Daoy (cell line): ENCODE data around the gene COL16A1. TPM values are rescaled to one million over a fixed set of nuclear protein-coding genes. Genes with fewer than 3 reads are reported as not detected.
A peak's percentile ranks its signal among the peaks of the same experiment; 100 is the strongest.
"Not testable (repeated sequence)": the region's sequence is repeated elsewhere in the genome, so short reads cannot be mapped to it uniquely, and the experiment has no call there.

Experiments
- DNase-seq: peaks from one replicate; pipeline ENCODE4 v3.0.0-alpha.2; 2015; ENCODE audit warnings: low read depth
- total RNA-seq: library from RNA; depleted of rRNA; stranded (reverse); fragments of >200 nt; shearing (Covaris generic); gene quantifications from 2 replicates; pipeline ENCODE4 v1.2.3, GENCODE V29; 2014

The COL16A1 gene
- total RNA-seq, 1 experiment from 2014 or later = 28.7 TPM

GRCh38 chr1:31707059-31707600 is 3.3 kb upstream of the COL16A1 start:
- DNase-seq = not testable (repeated sequence)

GRCh38 chr1:31706384-31707058 is 2.7 kb upstream of the COL16A1 start:
- DNase-seq = no peak

GRCh38 chr1:31705080-31705866 is 1.5 kb upstream of the COL16A1 start:
- peak; percentile 93 for DNase-seq

- DNase-seq = peak; percentile 80
Observed at GRCh38 chr1:31704271-31705079, 658 bp upstream of the COL16A1 start.

- no peak for DNase-seq
Observed at GRCh38 chr1:31702836-31703404, 897 bp downstream of the COL16A1 start.

GRCh38 chr1:31701091-31701736 is 2.6 kb downstream of the COL16A1 start:
- peak; percentile 96 for DNase-seq

GRCh38 chr1:31700468-31701090 is 3.2 kb downstream of the COL16A1 start:
- DNase-seq = no peak

GRCh38 chr1:31699341-31699891 is 4.4 kb downstream of the COL16A1 start:
- peak; percentile 46 for DNase-seq

- DNase-seq = no peak
Observed at GRCh38 chr1:31697369-31697984, 6.3 kb downstream of the COL16A1 start.

- no peak for DNase-seq
Observed at GRCh38 chr1:31696242-31696641, 7.6 kb downstream of the COL16A1 start.

- DNase-seq = no peak
Observed at GRCh38 chr1:31695327-31695726, 8.5 kb downstream of the COL16A1 start.

- no peak for DNase-seq
Observed at GRCh38 chr1:31694964-31695313, 8.9 kb downstream of the COL16A1 start.

GRCh38 chr1:31694069-31694963 is 9.5 kb downstream of the COL16A1 start:
- no peak for DNase-seq

- no peak for DNase-seq
Observed at GRCh38 chr1:31693231-31693630, 10.6 kb downstream of the COL16A1 start.

- DNase-seq = no peak
Observed at GRCh38 chr1:31691951-31692350, 11.9 kb downstream of the COL16A1 start.

GRCh38 chr1:31691446-31691845 is 12.4 kb downstream of the COL16A1 start:
- DNase-seq = no peak

- DNase-seq = no peak
Observed at GRCh38 chr1:31690921-31691320, 12.9 kb downstream of the COL16A1 start.

GRCh38 chr1:31689854-31690253 is 14.0 kb downstream of the COL16A1 start:
- peak; percentile 96 for DNase-seq

- no peak for DNase-seq
Observed at GRCh38 chr1:31689379-31689778, 14.4 kb downstream of the COL16A1 start.
